Activated CD8-positive, alpha-beta memory T cell treated with anti-CD3 and anti-CD28 coated beads, Interleukin-2, amount 10 ng/mL, durations not matched to agents 7 days and 5 days (primary cell): ENCODE results near the gene C3orf18. TPM values are rescaled to one million over a fixed set of nuclear protein-coding genes. Genes with fewer than 3 reads are reported as not detected.
A peak's percentile ranks its signal among the peaks of the same experiment; 100 is the strongest.

Experiments
- ATAC-seq: fragments of 150-1000 bp; cut with Tn5 transposase; one replicate; pipeline ENCODE4 v1.10.0; 2021; ENCODE audit warnings: moderate library complexity
- CTCF ChIA-PET: fragments of 350-600 bp; sonication (Branson Sonifier 250); formaldehyde crosslinking; loops from one replicate; lab custom pipeline; 2021; ENCODE audit warnings: antibody characterized with exemption; lab: Charles Lee
- DNase-seq: peaks from one replicate; pipeline ENCODE4 v3.0.0-alpha.2; 2020
- H3K27ac Mint-ChIP-seq: one replicate; pipeline ENCODE4 v1.8.0; 2021; ENCODE audit warnings: mild to moderate bottlenecking, mixed read lengths
- H3K27me3 Mint-ChIP-seq: one replicate; pipeline ENCODE4 v1.8.0; 2021; ENCODE audit warnings: mixed read lengths
- H3K36me3 Mint-ChIP-seq: one replicate; pipeline ENCODE4 v1.8.0; 2021; ENCODE audit warnings: mild to moderate bottlenecking, mixed read lengths
- H3K4me1 Mint-ChIP-seq: one replicate; pipeline ENCODE4 v1.8.0; 2021; ENCODE audit warnings: mixed read lengths
- H3K4me3 Mint-ChIP-seq: one replicate; pipeline ENCODE4 v1.8.0; 2021; ENCODE audit warnings: mild to moderate bottlenecking, moderate library complexity, mixed read lengths
- H3K9me3 Mint-ChIP-seq: one replicate; pipeline ENCODE4 v1.8.0; 2022; ENCODE audit warnings: low read depth, mixed read lengths
- total RNA-seq, 2 experiments: library from RNA; stranded (reverse); gene quantifications; one replicate each; pipeline ENCODE4 v1.2.3, GENCODE V29; 2021

C3orf18 gene
- total RNA-seq, 2 experiments from 2014 or later, result 15.6 to 17.8 TPM

GRCh38 chr3:50551054-50551659 lies 16.4 kb downstream of the C3orf18 start:
- DNase-seq (no peak), ATAC-seq (no peak)
- Mint-ChIP-seq H3K27ac (no peak overlapping the region), H3K4me3 (no peak overlapping the region), H3K36me3 (no peaks in the 10 kb centered on the region), H3K4me1 (peaks cover 5% of the 10 kb centered on the region), H3K9me3 (no peaks in the 10 kb centered on the region), H3K27me3 (no peaks in the 10 kb centered on the region)
- CTCF ChIA-PET, result interaction anchor here (0.6 to 4.3 kb wide), 12 partner anchors 9 to 415 kb away, joined by 3 to 22 read pairs (median 3); partner anchors contain the start of genes CYB561D2 and NPRL2

DNA sequence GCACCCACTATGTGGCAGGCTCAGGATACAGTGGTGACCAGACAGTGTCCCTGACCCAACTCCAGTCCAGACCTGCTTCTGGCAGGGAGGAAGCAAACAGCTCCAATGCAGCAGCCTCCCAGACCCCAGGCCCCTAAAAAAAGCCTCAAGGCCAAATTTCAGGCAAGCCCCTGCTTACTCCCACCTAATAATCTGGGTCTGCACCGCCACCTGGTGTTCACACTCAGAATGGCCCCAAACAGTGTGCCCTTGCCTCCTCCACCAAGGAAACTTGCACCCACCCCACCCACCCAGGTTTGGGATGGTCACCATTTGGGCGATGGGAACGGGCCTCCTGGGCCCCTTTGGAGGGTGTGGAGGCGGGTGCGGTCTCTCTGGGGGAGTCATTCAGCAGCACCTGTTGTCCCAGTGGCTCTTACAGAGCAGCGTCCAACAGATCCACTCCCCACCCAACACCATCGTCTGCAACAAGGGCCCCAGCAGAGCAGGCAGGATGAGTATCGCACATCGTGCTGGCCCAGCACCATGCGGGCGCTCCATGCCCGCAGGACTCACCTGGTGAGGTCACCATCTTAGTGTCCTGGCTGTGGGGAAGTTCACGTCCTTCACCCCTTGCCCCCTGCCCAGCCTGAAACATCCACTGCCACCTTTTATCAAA lies 17.3 kb downstream of the C3orf18 start:
- H3K9me3 Mint-ChIP-seq, result no peaks in the 10 kb centered on the region

GRCh38 chr3:50549226-50549625 lies 18.3 kb downstream of the C3orf18 start:
- no peak overlapping the region for H3K27ac Mint-ChIP-seq
- ATAC-seq, result no peak
- H3K36me3 Mint-ChIP-seq, result no peaks in the 10 kb centered on the region
- CTCF ChIA-PET, result interaction anchor here (0.7 to 4.2 kb wide), 12 partner anchors 9 to 200 kb away, joined by 3 to 18 read pairs (median 3); no protein-coding TSS in a partner anchor
- H3K9me3 Mint-ChIP-seq, result no peaks in the 10 kb centered on the region
- no peak overlapping the region for H3K4me3 Mint-ChIP-seq
- peaks cover 3% of the 10 kb centered on the region for H3K27me3 Mint-ChIP-seq
- H3K4me1 Mint-ChIP-seq, result no peaks in the 10 kb centered on the region
- no peak for DNase-seq

More for the DNA sequence above, 17.3 kb downstream of the C3orf18 start:
- Mint-ChIP-seq H3K27ac (no peak overlapping the region), H3K27me3 (no peaks in the 10 kb centered on the region), H3K36me3 (no peaks in the 10 kb centered on the region), H3K4me1 (peaks cover 5% of the 10 kb centered on the region), H3K4me3 (no peak overlapping the region)
- peak; percentile 80 for DNase-seq
- CTCF ChIA-PET, result interaction anchor here (0.6 to 4.3 kb wide), 15 partner anchors 8 to 416 kb away, joined by 3 to 22 read pairs (median 3); no protein-coding TSS in a partner anchor
- peak; percentile 73 for ATAC-seq

GRCh38 chr3:50545781-50546180 lies 21.8 kb downstream of the C3orf18 start:
- H3K36me3 Mint-ChIP-seq, result no peaks in the 10 kb centered on the region
- H3K4me3 Mint-ChIP-seq, result no peak overlapping the region
- ATAC-seq (no peak), DNase-seq (no peak)
- peaks cover 3% of the 10 kb centered on the region for H3K27me3 Mint-ChIP-seq
- CTCF ChIA-PET, result interaction anchor here (1.2 kb wide), 1 partner anchor 197 kb away, joined by 3 read pairs; no protein-coding TSS in a partner anchor
- H3K27ac Mint-ChIP-seq, result no peak overlapping the region
- no peaks in the 10 kb centered on the region for H3K4me1 Mint-ChIP-seq
- no peaks in the 10 kb centered on the region for H3K9me3 Mint-ChIP-seq

- H3K36me3 Mint-ChIP-seq, result no peaks in the 10 kb centered on the region
- H3K27me3 Mint-ChIP-seq, result peaks cover 21% of the 10 kb centered on the region
- no peak overlapping the region for H3K4me3 Mint-ChIP-seq
- no peaks in the 10 kb centered on the region for H3K4me1 Mint-ChIP-seq
- H3K9me3 Mint-ChIP-seq, result no peaks in the 10 kb centered on the region
- peak; percentile 74 for ATAC-seq
- no peak overlapping the region for H3K27ac Mint-ChIP-seq
- CTCF ChIA-PET, result interaction anchor here (0.5 to 5.0 kb wide), 60 partner anchors 10 to 829 kb away, joined by 3 to 79 read pairs (median 4); partner anchors contain the start of genes C3orf18, CISH, CYB561D2 and HEMK1
- DNase-seq, result peak; percentile 64
Observed at GRCh38 chr3:50542177-50543034, 25.1 kb downstream of the C3orf18 start.

GRCh38 chr3:50539356-50540286 lies 27.9 kb downstream of the C3orf18 start:
- no peak overlapping the region for H3K27ac Mint-ChIP-seq
- ATAC-seq (no peak), DNase-seq (no peak)
- H3K4me3 Mint-ChIP-seq, result no peak overlapping the region
- H3K36me3 Mint-ChIP-seq, result no peaks in the 10 kb centered on the region
- H3K9me3 Mint-ChIP-seq, result no peaks in the 10 kb centered on the region
- CTCF ChIA-PET, result interaction anchor here (1.4 to 5.0 kb wide), 2 partner anchors 18 to 192 kb away, joined by 4 to 64 read pairs; partner anchors contain the start of genes CYB561D2, NPRL2 and ZMYND10
- H3K27me3 Mint-ChIP-seq, result peaks cover 20% of the 10 kb centered on the region
- no peaks in the 10 kb centered on the region for H3K4me1 Mint-ChIP-seq

GRCh38 chr3:50537421-50538129 lies 30.0 kb downstream of the C3orf18 start:
- CTCF ChIA-PET, result interaction anchor here (0.9 to 1.4 kb wide), 2 partner anchors 12 to 102 kb away, joined by 4 to 5 read pairs; no protein-coding TSS in a partner anchor
- Mint-ChIP-seq H3K27me3 (peaks cover 26% of the 10 kb centered on the region), H3K4me1 (no peaks in the 10 kb centered on the region), H3K4me3 (no peak overlapping the region), H3K9me3 (no peaks in the 10 kb centered on the region), H3K36me3 (no peaks in the 10 kb centered on the region), H3K27ac (no peak overlapping the region)
- DNase-seq (no peak), ATAC-seq (no peak)

GRCh38 chr3:50536471-50537180 lies 30.9 kb downstream of the C3orf18 start:
- Mint-ChIP-seq H3K9me3 (no peaks in the 10 kb centered on the region), H3K27me3 (peaks cover 33% of the 10 kb centered on the region), H3K27ac (no peak overlapping the region), H3K4me3 (no peak overlapping the region), H3K36me3 (no peaks in the 10 kb centered on the region), H3K4me1 (no peaks in the 10 kb centered on the region)
- DNase-seq (no peak), ATAC-seq (no peak)
- CTCF ChIA-PET, result no interaction called here

DNA sequence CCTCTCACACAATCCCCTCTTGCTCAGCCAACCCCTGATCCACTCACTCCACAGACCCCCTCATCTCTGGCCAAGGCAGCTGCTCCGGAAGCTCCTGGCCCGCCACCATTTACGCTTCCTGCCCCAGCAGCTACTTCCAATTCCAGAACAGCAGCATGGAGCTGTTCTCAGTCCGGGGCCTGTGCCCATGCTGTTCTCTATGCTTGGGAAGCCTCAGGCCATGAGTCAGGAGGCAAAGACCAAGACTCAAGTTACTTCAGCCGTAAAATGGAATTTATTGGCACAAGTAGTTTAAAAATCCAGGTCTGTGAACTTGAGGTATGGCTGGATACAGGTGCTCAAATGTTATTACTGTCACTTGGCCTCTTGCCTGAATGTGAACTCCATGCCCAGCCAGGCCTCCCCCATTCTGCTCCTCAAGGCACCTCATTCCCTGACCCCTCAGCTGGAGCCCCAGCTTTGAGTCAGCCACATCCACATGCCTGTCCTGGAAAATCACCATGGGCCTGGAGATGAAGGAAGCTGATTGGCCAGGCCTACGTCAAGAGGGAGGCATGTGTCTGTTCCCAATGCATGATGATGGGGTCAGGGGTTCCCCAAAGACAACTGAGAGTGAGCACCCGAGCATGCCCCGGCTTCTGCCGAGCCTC lies 32.7 kb downstream of the C3orf18 start:
- CTCF ChIA-PET, result interaction anchor here (0.7 kb wide), 1 partner anchor 15 kb away, joined by 3 read pairs; no protein-coding TSS in a partner anchor
- H3K27ac Mint-ChIP-seq, result no peak overlapping the region
- ATAC-seq (no peak), DNase-seq (no peak)
- no peak overlapping the region for H3K4me3 Mint-ChIP-seq
- H3K36me3 Mint-ChIP-seq, result no peaks in the 10 kb centered on the region
- H3K27me3 Mint-ChIP-seq, result peaks cover 47% of the 10 kb centered on the region
- no peaks in the 10 kb centered on the region for H3K9me3 Mint-ChIP-seq
- no peaks in the 10 kb centered on the region for H3K4me1 Mint-ChIP-seq

GRCh38 chr3:50533807-50534461 lies 33.6 kb downstream of the C3orf18 start:
- Mint-ChIP-seq H3K9me3 (no peaks in the 10 kb centered on the region), H3K4me3 (no peak overlapping the region), H3K27me3 (peaks cover 48% of the 10 kb centered on the region), H3K27ac (no peak overlapping the region), H3K36me3 (no peaks in the 10 kb centered on the region), H3K4me1 (no peaks in the 10 kb centered on the region)
- DNase-seq (no peak), ATAC-seq (no peak)
- CTCF ChIA-PET, result interaction anchor here (0.7 kb wide), 1 partner anchor 16 kb away, joined by 3 read pairs; no protein-coding TSS in a partner anchor
